MM.1S (cell line): Measurements from ENCODE around the gene THAP7.
A peak's percentile ranks its signal among the peaks of the same experiment; 100 is the strongest.

Source experiments
- EZH2 ChIP-seq: fragments of 300-600 bp; sonication (generic); optimal IDR thresholded peaks from 2 replicates; pipeline ENCODE3; 2017; ENCODE audit warnings: low read depth, mild to moderate bottlenecking, antibody characterized with exemption, low read length, mixed read lengths
- EZH2phosphoT487 ChIP-seq: fragments of 300-600 bp; sonication (generic); IDR thresholded peaks from 2 replicates; pipeline ENCODE4 v1.6.1; 2018; ENCODE audit warnings: antibody characterized with exemption, low read length
- TF ChIP-seq, protein P1 (sequence below): fragments of 300-600 bp; sonication (generic); IDR thresholded peaks from 2 replicates; pipeline ENCODE4 v1.5.1; 2016; ENCODE audit warnings: antibody characterized with exemption, low read length, mixed read lengths

GRCh38 chr22:21000207-21000986 lies 1.5 kb downstream of the THAP7 start:
- TF ChIP-seq, protein P1, sequence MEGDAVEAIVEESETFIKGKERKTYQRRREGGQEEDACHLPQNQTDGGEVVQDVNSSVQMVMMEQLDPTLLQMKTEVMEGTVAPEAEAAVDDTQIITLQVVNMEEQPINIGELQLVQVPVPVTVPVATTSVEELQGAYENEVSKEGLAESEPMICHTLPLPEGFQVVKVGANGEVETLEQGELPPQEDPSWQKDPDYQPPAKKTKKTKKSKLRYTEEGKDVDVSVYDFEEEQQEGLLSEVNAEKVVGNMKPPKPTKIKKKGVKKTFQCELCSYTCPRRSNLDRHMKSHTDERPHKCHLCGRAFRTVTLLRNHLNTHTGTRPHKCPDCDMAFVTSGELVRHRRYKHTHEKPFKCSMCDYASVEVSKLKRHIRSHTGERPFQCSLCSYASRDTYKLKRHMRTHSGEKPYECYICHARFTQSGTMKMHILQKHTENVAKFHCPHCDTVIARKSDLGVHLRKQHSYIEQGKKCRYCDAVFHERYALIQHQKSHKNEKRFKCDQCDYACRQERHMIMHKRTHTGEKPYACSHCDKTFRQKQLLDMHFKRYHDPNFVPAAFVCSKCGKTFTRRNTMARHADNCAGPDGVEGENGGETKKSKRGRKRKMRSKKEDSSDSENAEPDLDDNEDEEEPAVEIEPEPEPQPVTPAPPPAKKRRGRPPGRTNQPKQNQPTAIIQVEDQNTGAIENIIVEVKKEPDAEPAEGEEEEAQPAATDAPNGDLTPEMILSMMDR = 0 out of 2 replicates have a peak, but pooled peaks have one; percentile 8
- TF ChIP-seq EZH2 = no peak
- no peak for TF ChIP-seq EZH2phosphoT487
